DND-41 (cell line): ENCODE results near the gene WNT7B.

Source experiments
- ATAC-seq: fragments of 200-7000 bp; cut with Tn5 transposase; 3 replicates; pipeline ENCODE4 v1.9.1; 2021; ENCODE audit warnings: low read depth; ENCODE audit not compliant: insufficient read depth
- DNase-seq: peaks from one replicate; pipeline ENCODE4 v3.0.0-alpha.2; 2020
- H2AFZ ChIP-seq: 2 replicates; pipeline ENCODE4 v1.6.0; 2012; ENCODE audit warnings: low read depth, low read length
- H3K27ac ChIP-seq: 2 replicates; pipeline ENCODE4 v1.5.1; 2012; ENCODE audit warnings: low read length, inconsistent platforms
- H3K27me3 ChIP-seq: fragments of 200-600 bp; sonication (generic); 2 replicates; pipeline ENCODE4 v1.6.0; 2012; ENCODE audit warnings: low read length, mild to moderate bottlenecking, inconsistent platforms; ENCODE audit not compliant: insufficient read depth, poor library complexity
- H3K36me3 ChIP-seq: 2 replicates; pipeline ENCODE4 v1.5.1; 2012; ENCODE audit warnings: low read length, inconsistent platforms; ENCODE audit not compliant: insufficient read depth
- H3K4me1 ChIP-seq: 2 replicates; pipeline ENCODE4 v1.5.1; 2012; ENCODE audit warnings: mild to moderate bottlenecking, low read length; ENCODE audit not compliant: insufficient read depth
- H3K4me2 ChIP-seq: 2 replicates; pipeline ENCODE4 v1.6.0; 2012; ENCODE audit warnings: mild to moderate bottlenecking, moderate library complexity, low read length, inconsistent platforms; ENCODE audit not compliant: insufficient read depth
- H3K4me3 ChIP-seq, 2 experiments: fragments of 200-600 bp in 1 of 2; shearing (Covaris generic) in 1 of 2; 2 replicates each; pipeline ENCODE4 v1.5.1; 2012 to 2016; ENCODE audit warnings: inconsistent platforms in 2 of 2, low read length in 2 of 2, mild to moderate bottlenecking in 2 of 2, low read depth in 1 of 2, moderate library complexity in 1 of 2
- H3K79me2 ChIP-seq: 2 replicates; pipeline ENCODE4 v1.6.0; 2012; ENCODE audit warnings: low read length, inconsistent platforms; ENCODE audit not compliant: insufficient read depth
- H3K9ac ChIP-seq: 2 replicates; pipeline ENCODE4 v1.6.0; 2012; ENCODE audit warnings: low read depth, mild to moderate bottlenecking, inconsistent platforms, low read length, moderate library complexity
- H3K9me3 ChIP-seq: 2 replicates; pipeline ENCODE4 v1.5.1; 2012; ENCODE audit warnings: low read length, moderate library complexity, mild to moderate bottlenecking, inconsistent platforms; ENCODE audit not compliant: insufficient read depth, severe bottlenecking
- H4K20me1 ChIP-seq: 2 replicates; pipeline ENCODE4 v1.6.0; 2012; ENCODE audit warnings: low read length; ENCODE audit not compliant: insufficient read depth
- EZH2 ChIP-seq: IDR thresholded peaks from 3 replicates; pipeline ENCODE4 v1.6.1; 2012; ENCODE audit warnings: borderline replicate concordance, low read depth, mild to moderate bottlenecking, moderate library complexity, low read length, inconsistent platforms; ENCODE audit not compliant: severe bottlenecking
- TF ChIP-seq, protein P1 (sequence below): IDR thresholded peaks from 2 replicates; pipeline ENCODE4 v1.5.1; 2012; ENCODE audit warnings: borderline replicate concordance, low read length, moderate library complexity, mild to moderate bottlenecking; ENCODE audit not compliant: poor library complexity, severe bottlenecking; ENCODE audit errors: extremely low read depth

Gene WNT7B

DNA sequence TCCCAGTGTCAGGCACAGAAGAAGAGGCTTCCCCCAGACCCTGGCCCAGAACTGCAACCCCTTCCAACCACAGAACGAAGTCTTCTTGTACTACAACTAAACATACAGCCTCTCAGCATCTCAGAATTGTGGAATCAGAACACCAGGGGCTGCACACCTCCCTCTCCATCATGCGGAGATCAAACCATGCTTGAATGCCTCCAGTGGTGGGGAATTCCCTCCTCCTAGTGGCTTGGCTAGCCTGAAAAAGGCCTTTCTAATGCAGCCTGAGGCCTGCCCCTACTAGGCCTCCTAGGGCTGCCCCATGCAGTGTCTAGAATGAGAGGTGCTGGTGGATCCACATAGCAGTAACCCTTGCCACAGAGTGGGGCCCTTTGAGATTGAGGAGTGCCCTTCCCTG is 62.7 kb downstream of the WNT7B start:
- ATAC-seq (no peak), DNase-seq (no peak)
- no peak overlapping the region for H3K9ac ChIP-seq
- no peak overlapping the region for H3K4me3 ChIP-seq
- H3K27me3 ChIP-seq: no peaks in the 10 kb centered on the region
- H2AFZ ChIP-seq: no peak overlapping the region
- H3K79me2 ChIP-seq: no peaks in the 10 kb centered on the region
- H3K4me2 ChIP-seq: no peak overlapping the region
- peaks cover 4% of the 10 kb centered on the region for H3K9me3 ChIP-seq
- no peaks in the 10 kb centered on the region for H3K36me3 ChIP-seq
- no peaks in the 10 kb centered on the region for H3K4me1 ChIP-seq
- no peak for TF ChIP-seq EZH2
- TF ChIP-seq, protein P1, sequence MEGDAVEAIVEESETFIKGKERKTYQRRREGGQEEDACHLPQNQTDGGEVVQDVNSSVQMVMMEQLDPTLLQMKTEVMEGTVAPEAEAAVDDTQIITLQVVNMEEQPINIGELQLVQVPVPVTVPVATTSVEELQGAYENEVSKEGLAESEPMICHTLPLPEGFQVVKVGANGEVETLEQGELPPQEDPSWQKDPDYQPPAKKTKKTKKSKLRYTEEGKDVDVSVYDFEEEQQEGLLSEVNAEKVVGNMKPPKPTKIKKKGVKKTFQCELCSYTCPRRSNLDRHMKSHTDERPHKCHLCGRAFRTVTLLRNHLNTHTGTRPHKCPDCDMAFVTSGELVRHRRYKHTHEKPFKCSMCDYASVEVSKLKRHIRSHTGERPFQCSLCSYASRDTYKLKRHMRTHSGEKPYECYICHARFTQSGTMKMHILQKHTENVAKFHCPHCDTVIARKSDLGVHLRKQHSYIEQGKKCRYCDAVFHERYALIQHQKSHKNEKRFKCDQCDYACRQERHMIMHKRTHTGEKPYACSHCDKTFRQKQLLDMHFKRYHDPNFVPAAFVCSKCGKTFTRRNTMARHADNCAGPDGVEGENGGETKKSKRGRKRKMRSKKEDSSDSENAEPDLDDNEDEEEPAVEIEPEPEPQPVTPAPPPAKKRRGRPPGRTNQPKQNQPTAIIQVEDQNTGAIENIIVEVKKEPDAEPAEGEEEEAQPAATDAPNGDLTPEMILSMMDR: no peak
- peaks cover 10% of the 10 kb centered on the region; the same call in 1 of the 2 replicates for H4K20me1 ChIP-seq
- H3K27ac ChIP-seq: no peak overlapping the region

DNA sequence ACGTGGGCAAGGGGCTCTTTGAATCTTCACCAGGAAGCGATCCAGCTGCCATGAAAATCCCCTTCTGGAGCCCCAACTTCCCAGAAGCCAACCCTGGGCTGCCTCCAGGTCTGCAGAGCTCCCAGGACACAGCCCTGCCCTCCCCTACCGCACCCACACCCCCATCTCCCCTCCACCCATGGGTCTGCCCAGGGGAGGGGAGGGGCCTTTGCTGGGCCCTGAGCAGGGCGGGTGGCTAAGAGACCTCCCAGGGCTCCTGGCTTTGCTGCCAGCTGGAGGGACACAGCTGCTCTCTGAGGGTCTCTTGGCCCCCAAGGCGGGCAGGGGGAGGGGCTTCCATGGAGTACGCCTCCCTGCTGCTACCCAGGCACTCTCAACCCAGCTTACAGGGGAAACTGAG is 64.1 kb downstream of the WNT7B start:
- ATAC-seq (no peak), DNase-seq (no peak)
- Histone ChIP-seq H3K79me2 (no peaks in the 10 kb centered on the region), H3K27me3 (no peaks in the 10 kb centered on the region), H3K9ac (no peak overlapping the region), H3K4me1 (no peaks in the 10 kb centered on the region), H2AFZ (no peak overlapping the region), H3K36me3 (no peaks in the 10 kb centered on the region), H3K4me2 (no peak overlapping the region), H3K4me3 (no peak overlapping the region), H4K20me1 (peaks cover 6% of the 10 kb centered on the region; the same call in 1 of the 2 replicates), H3K27ac (no peak overlapping the region), H3K9me3 (peaks cover 4% of the 10 kb centered on the region)
- TF ChIP-seq, protein P1: no peak
- TF ChIP-seq EZH2: no peak

DNA sequence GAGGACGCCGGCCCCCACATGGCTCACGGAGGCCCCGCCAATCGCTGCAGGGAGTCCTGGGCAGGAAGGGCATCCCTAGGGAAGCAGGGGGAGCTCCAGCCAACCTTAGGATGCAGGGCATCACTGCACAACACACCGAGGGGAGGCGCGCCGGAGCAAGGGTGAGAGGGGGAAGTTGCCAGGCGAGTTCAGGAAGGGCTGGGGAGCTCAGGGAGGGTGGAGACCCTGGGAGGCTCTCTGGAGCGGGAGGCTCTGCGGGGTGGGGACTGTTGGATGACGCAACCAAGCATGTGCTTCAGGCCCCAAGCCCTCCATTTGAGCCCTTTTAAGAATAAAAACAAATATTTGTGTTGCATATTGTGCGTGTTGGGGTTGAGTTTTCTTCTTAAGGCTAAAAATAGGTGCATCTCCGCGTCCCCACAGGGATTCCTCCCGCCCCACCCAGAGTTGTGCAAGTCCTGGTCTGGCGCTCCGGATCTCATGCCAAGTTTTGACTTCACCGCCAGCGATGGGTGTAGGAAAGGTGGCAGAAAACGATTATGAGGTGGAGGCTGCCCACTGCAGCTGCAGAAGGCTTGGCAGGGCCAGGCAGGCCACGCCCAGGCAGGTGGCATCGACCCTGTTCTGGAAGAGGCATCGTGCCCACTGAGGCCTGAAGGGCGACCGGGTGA is 65.2 kb downstream of the WNT7B start:
- no peaks in the 10 kb centered on the region for H3K27me3 ChIP-seq
- ATAC-seq: no peak
- DNase-seq: no peak
- H3K9me3 ChIP-seq: peaks cover 4% of the 10 kb centered on the region
- H3K36me3 ChIP-seq: no peaks in the 10 kb centered on the region
- no peak overlapping the region for H3K27ac ChIP-seq
- TF ChIP-seq EZH2: no peak
- TF ChIP-seq, protein P1: no peak
- peaks cover under 1% of the 10 kb centered on the region for H4K20me1 ChIP-seq
- no peaks in the 10 kb centered on the region for H3K79me2 ChIP-seq
- no peak overlapping the region for H3K9ac ChIP-seq
- H3K4me2 ChIP-seq: no peak overlapping the region
- H3K4me1 ChIP-seq: no peaks in the 10 kb centered on the region
- H2AFZ ChIP-seq: no peak overlapping the region
- no peak overlapping the region for H3K4me3 ChIP-seq
